ENCODE results near the gene ICAM5.

The ICAM5 gene

DNA sequence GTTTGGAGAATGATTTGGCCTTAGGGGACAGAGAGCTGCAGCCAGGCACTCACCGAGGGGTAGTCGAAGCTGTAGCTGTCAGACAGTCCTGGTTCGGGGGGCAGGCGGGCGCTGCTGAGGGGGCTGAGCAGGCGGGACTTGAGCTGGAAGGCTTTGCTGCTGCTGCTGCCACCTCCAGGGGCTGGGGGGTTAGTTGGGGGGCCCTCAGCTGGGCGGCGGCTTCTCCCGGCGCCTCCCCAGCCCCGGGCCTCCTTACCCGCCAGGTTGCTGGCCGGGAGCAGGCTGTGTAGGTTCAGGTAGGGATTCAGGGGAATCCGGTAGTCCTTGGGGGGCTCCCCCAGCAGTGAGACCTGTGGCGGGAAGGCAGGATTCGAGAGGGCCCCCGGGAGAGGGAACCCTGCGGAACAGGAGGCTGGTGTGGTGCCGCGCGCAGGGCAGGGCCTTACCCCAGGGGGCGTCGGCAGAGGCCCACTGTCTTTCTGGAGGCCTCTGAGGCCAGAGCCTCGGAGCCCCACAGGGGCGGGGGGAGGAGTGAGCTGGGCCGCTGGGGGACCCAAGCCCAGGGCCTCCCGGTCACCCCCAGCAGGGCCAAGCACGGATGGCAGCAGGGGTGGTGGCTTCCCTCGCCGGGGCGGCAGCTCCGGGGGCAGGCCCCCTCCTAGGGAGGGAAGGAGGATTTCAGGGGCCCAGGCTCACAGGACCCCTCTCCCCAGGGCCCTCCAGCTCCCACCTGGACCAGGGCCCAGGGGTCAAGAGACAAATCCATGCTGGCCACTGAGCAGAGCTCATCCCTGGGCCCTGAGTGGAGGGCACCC lies 31.1 kb downstream of the ICAM5 start:
- TF ChIP-seq ZNF384 (IDR thresholded peaks at IDR 0.05) (no peak), TARDBP (IDR thresholded peaks at IDR 0.05) (no peak), NFRKB (IDR thresholded peaks at IDR 0.05) (no peak), SP1 (IDR thresholded peaks at IDR 0.05) (no peak), CTBP1 (IDR thresholded peaks at IDR 0.05; ENCODE audit: borderline replicate concordance) (no peak)
- TF ChIP-seq, protein P1, sequence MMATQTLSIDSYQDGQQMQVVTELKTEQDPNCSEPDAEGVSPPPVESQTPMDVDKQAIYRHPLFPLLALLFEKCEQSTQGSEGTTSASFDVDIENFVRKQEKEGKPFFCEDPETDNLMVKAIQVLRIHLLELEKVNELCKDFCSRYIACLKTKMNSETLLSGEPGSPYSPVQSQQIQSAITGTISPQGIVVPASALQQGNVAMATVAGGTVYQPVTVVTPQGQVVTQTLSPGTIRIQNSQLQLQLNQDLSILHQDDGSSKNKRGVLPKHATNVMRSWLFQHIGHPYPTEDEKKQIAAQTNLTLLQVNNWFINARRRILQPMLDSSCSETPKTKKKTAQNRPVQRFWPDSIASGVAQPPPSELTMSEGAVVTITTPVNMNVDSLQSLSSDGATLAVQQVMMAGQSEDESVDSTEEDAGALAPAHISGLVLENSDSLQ (IDR thresholded peaks at IDR 0.05): no peak
- ChIA-PET POLR2A (interaction anchor here (4.9 kb wide), 1 partner anchor 13 kb away, joined by 15 read pairs; the partner anchor contains the start of gene RAVER1), CTCF (no interaction called here)
- no peak for DNase-seq (ENCODE audit: extremely low spot score)

DNA sequence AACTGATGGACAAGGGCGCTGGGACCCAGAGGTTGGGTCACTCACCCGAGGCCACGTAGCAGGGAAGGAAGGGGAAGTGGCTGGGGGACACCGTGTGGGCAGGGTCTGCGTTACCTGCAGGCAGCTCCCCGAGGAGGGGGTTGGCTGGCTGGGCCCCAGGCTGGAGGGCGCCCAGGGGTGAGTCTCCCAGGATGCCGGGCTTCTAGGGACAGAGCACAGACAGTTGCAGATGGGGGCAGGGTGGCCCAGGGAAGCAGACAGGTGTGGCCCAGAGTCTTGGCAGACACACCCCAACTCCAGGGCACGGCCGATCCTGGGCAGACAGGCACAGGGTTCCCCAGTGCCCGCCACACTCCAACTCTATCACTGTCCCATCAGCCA lies 31.7 kb downstream of the ICAM5 start:
- DNase-seq (ENCODE audit: extremely low spot score): no peak
- CTCF ChIA-PET: no interaction called here
- TF ChIP-seq ELF4 (IDR thresholded peaks at IDR 0.05) (no peak), NFRKB (IDR thresholded peaks at IDR 0.05) (no peak)
- POLR2A ChIA-PET: interaction anchor here (4.9 kb wide), 1 partner anchor 13 kb away, joined by 15 read pairs; the partner anchor contains the start of gene RAVER1

- TF ChIP-seq NFRKB (IDR thresholded peaks at IDR 0.05) (no peak), FOXK2 (IDR thresholded peaks at IDR 0.05) (no peak), SUZ12 (IDR thresholded peaks at IDR 0.05) (no peak), ZNF384 (IDR thresholded peaks at IDR 0.05) (no peak), CTBP1 (IDR thresholded peaks at IDR 0.05; ENCODE audit: borderline replicate concordance) (no peak), L3MBTL2 (conservative IDR thresholded peaks at IDR 0.05) (no peak), BHLHE40 (IDR thresholded peaks at IDR 0.05; ENCODE audit: borderline replicate concordance) (no peak), ARNT (IDR thresholded peaks at IDR 0.05) (no peak), FOXA1 (IDR thresholded peaks at IDR 0.05) (no peak), ELF4 (IDR thresholded peaks at IDR 0.05) (no peak), SP1 (IDR thresholded peaks at IDR 0.05) (no peak), TARDBP (IDR thresholded peaks at IDR 0.05) (no peak), FOXM1 (IDR thresholded peaks at IDR 0.05; ENCODE audit: borderline replicate concordance) (no peak), HDGF (IDR thresholded peaks at IDR 0.05; ENCODE audit: borderline replicate concordance) (no peak), LEF1 (IDR thresholded peaks at IDR 0.05; ENCODE audit: borderline replicate concordance) (no peak)
- TF ChIP-seq, protein P1 (IDR thresholded peaks at IDR 0.05): no peak
- DNase-seq (ENCODE audit: extremely low spot score): no peak
- ChIA-PET POLR2A (interaction anchor here (4.9 kb wide), 1 partner anchor 12 kb away, joined by 15 read pairs; the partner anchor contains the start of gene RAVER1), CTCF (no interaction called here)
Measured at GRCh38 chr19:10321874-10322835, 32.4 kb downstream of the ICAM5 start.

DNA sequence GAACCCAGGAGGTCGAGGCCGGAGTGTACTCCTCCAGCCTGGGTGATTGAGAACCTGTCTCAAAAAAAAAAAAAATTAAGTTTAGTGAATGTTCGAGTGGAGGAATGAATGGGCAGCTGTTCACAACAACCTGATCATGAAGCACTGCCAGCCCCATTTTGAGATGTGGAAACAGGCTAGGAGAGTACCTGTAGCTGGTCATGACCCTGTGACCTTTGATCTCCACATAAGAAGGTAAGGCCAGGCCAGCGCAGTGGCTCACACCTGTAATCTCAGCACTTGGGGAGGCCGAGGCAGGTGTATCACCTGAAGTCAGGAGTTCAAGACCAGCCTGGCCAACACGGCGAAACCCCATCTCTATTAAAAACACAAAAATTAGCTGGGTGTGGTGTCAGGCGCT lies 36.0 kb downstream of the ICAM5 start:
- DNase-seq (ENCODE audit: extremely low spot score): no peak

GRCh38 chr19:10327793-10328192 lies 38.0 kb downstream of the ICAM5 start:
- ChIA-PET POLR2A (no interaction called here), CTCF (no interaction called here)
- DNase-seq (ENCODE audit: extremely low spot score): no peak
- TF ChIP-seq ZNF384 (IDR thresholded peaks at IDR 0.05) (no peak), NFRKB (IDR thresholded peaks at IDR 0.05) (no peak), ARNT (IDR thresholded peaks at IDR 0.05) (no peak), L3MBTL2 (conservative IDR thresholded peaks at IDR 0.05) (no peak), BHLHE40 (IDR thresholded peaks at IDR 0.05; ENCODE audit: borderline replicate concordance) (no peak)

More for the DNA sequence above, 36.0 kb downstream of the ICAM5 start:
- ChIA-PET CTCF (interaction anchor here (0.9 kb wide), 1 partner anchor 63 kb away, joined by 4 read pairs; no protein-coding TSS in a partner anchor), POLR2A (interaction anchor here (1.1 to 1.7 kb wide), 2 partner anchors 8 to 55 kb away, joined by 3 to 5 read pairs; partner anchors contain the start of gene TYK2)
- no peak for TF ChIP-seq L3MBTL2 (conservative IDR thresholded peaks at IDR 0.05)
- TF ChIP-seq LEF1 (IDR thresholded peaks at IDR 0.05; ENCODE audit: borderline replicate concordance): no peak
- TF ChIP-seq NFRKB (IDR thresholded peaks at IDR 0.05): no peak
- no peak for TF ChIP-seq TARDBP (IDR thresholded peaks at IDR 0.05)
- no peak for TF ChIP-seq HDGF (IDR thresholded peaks at IDR 0.05; ENCODE audit: borderline replicate concordance)
- TF ChIP-seq, protein P1 (IDR thresholded peaks at IDR 0.05): no peak
- TF ChIP-seq CTBP1 (IDR thresholded peaks at IDR 0.05; ENCODE audit: borderline replicate concordance): no peak
- TF ChIP-seq SUZ12 (IDR thresholded peaks at IDR 0.05): no peak
- no peak for TF ChIP-seq FOXA1 (IDR thresholded peaks at IDR 0.05)
- no peak for TF ChIP-seq FOXK2 (IDR thresholded peaks at IDR 0.05)
- TF ChIP-seq BHLHE40 (IDR thresholded peaks at IDR 0.05; ENCODE audit: borderline replicate concordance): no peak
- TF ChIP-seq FOXM1 (IDR thresholded peaks at IDR 0.05; ENCODE audit: borderline replicate concordance): no peak
- no peak for TF ChIP-seq ZNF384 (IDR thresholded peaks at IDR 0.05)
- no peak for TF ChIP-seq ELF4 (IDR thresholded peaks at IDR 0.05)
- TF ChIP-seq SP1 (IDR thresholded peaks at IDR 0.05): no peak
- no peak for TF ChIP-seq ARNT (IDR thresholded peaks at IDR 0.05)

Measured in HEK293T (cell line).